ENCODE data around the gene PPIP5K1.

GRCh38 chr15:43528542-43529007 is 61.4 kb downstream of the PPIP5K1 start:
- TF ChIP-seq, protein P1, sequence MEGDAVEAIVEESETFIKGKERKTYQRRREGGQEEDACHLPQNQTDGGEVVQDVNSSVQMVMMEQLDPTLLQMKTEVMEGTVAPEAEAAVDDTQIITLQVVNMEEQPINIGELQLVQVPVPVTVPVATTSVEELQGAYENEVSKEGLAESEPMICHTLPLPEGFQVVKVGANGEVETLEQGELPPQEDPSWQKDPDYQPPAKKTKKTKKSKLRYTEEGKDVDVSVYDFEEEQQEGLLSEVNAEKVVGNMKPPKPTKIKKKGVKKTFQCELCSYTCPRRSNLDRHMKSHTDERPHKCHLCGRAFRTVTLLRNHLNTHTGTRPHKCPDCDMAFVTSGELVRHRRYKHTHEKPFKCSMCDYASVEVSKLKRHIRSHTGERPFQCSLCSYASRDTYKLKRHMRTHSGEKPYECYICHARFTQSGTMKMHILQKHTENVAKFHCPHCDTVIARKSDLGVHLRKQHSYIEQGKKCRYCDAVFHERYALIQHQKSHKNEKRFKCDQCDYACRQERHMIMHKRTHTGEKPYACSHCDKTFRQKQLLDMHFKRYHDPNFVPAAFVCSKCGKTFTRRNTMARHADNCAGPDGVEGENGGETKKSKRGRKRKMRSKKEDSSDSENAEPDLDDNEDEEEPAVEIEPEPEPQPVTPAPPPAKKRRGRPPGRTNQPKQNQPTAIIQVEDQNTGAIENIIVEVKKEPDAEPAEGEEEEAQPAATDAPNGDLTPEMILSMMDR (conservative IDR thresholded peaks at IDR 0.05) = no peak
- TF ChIP-seq ZFX (IDR thresholded peaks at IDR 0.05) = no peak
